ENCODE data around the gene RPS5. TPM values are rescaled to one million over a fixed set of nuclear protein-coding genes. Genes with fewer than 3 reads are reported as not detected.

RPS5 gene
- total RNA-seq, 1 experiment from 2014 or later = 1,487 TPM

Small RNA genes within 50 kb of the gene (microRNA-seq; reads per million reads assigned to microRNA genes)
- 1.3 reads per million for gene MIR4754 (ENCODE audit: unreplicated experiment)

Other genes with a start within 250 kb of the RPS5 start
- 12.2 TPM for gene ZNF329, start 236.5 kb upstream of the RPS5 start, total RNA-seq (2021; ENCODE audit: unreplicated experiment)
- gene ZNF274, start 204.2 kb upstream of the RPS5 start, total RNA-seq (2021; ENCODE audit: unreplicated experiment) = 13.7 TPM
- gene ZNF544, start 158.4 kb upstream of the RPS5 start, total RNA-seq (2021; ENCODE audit: unreplicated experiment) = 48.5 TPM
- gene ZNF8, start 108.3 kb upstream of the RPS5 start, total RNA-seq (2021; ENCODE audit: unreplicated experiment) = 12.6 TPM
- gene ERVK3-1, start 81.9 kb upstream of the RPS5 start, total RNA-seq (2021; ENCODE audit: unreplicated experiment) = 84.0 TPM
- 6.6 TPM for gene ZSCAN22, start 60.3 kb upstream of the RPS5 start, total RNA-seq (2021; ENCODE audit: unreplicated experiment)
- gene A1BG, start 33.8 kb upstream of the RPS5 start, total RNA-seq (2021; ENCODE audit: unreplicated experiment) = 47.4 TPM
- gene ZNF497, start 24.5 kb upstream of the RPS5 start, total RNA-seq (2021; ENCODE audit: unreplicated experiment) = 1.9 TPM
- gene ZNF837, start 6.2 kb upstream of the RPS5 start, total RNA-seq (2021; ENCODE audit: unreplicated experiment) = 1.6 TPM
- gene RNF225, start 8.4 kb downstream of the RPS5 start, total RNA-seq (2021; ENCODE audit: unreplicated experiment) = 1.6 TPM
- 29.0 TPM for gene ZNF584, start 21.4 kb downstream of the RPS5 start, total RNA-seq (2021; ENCODE audit: unreplicated experiment)
- gene ZNF132, start 52.9 kb downstream of the RPS5 start, total RNA-seq (2021; ENCODE audit: unreplicated experiment) = not detected
- gene ZNF324B, start 64.4 kb downstream of the RPS5 start, total RNA-seq (2021; ENCODE audit: unreplicated experiment) = 7.8 TPM
- gene ZNF324, start 79.8 kb downstream of the RPS5 start, total RNA-seq (2021; ENCODE audit: unreplicated experiment) = 12.8 TPM
- gene ZNF446, start 89.1 kb downstream of the RPS5 start, total RNA-seq (2021; ENCODE audit: unreplicated experiment) = 20.7 TPM
- gene SLC27A5, start 124.7 kb downstream of the RPS5 start, total RNA-seq (2021; ENCODE audit: unreplicated experiment) = 10.7 TPM
- gene ZBTB45, start 132.5 kb downstream of the RPS5 start, total RNA-seq (2021; ENCODE audit: unreplicated experiment) = 24.7 TPM
- gene TRIM28, start 156.8 kb downstream of the RPS5 start, total RNA-seq (2021; ENCODE audit: unreplicated experiment) = 767 TPM
- 191 TPM for gene CHMP2A, start 167.8 kb downstream of the RPS5 start, total RNA-seq (2021; ENCODE audit: unreplicated experiment)
- gene UBE2M, start 171.3 kb downstream of the RPS5 start, total RNA-seq (2021; ENCODE audit: unreplicated experiment) = 189 TPM
- gene MZF1, start 186.1 kb downstream of the RPS5 start, total RNA-seq (2021; ENCODE audit: unreplicated experiment) = 25.9 TPM